Measurements from ENCODE around the gene NDFIP2.

GRCh38 chr13:79508224-79508961 is 27.4 kb downstream of the NDFIP2 start:
- TF ChIP-seq, protein P1, sequence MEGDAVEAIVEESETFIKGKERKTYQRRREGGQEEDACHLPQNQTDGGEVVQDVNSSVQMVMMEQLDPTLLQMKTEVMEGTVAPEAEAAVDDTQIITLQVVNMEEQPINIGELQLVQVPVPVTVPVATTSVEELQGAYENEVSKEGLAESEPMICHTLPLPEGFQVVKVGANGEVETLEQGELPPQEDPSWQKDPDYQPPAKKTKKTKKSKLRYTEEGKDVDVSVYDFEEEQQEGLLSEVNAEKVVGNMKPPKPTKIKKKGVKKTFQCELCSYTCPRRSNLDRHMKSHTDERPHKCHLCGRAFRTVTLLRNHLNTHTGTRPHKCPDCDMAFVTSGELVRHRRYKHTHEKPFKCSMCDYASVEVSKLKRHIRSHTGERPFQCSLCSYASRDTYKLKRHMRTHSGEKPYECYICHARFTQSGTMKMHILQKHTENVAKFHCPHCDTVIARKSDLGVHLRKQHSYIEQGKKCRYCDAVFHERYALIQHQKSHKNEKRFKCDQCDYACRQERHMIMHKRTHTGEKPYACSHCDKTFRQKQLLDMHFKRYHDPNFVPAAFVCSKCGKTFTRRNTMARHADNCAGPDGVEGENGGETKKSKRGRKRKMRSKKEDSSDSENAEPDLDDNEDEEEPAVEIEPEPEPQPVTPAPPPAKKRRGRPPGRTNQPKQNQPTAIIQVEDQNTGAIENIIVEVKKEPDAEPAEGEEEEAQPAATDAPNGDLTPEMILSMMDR (IDR thresholded peaks at IDR 0.05), result no peak
- no peak for TF ChIP-seq POLR2A (IDR thresholded peaks at IDR 0.05)
